GM19023 (cell line): Measurements from ENCODE around the gene GPC6.
"Not testable (repeated sequence)": the region's sequence is repeated elsewhere in the genome, so short reads cannot be mapped to it uniquely, and the experiment has no call there.

Experiments
- ATAC-seq: cut with Tn5 transposase; IDR thresholded peaks from one replicate; pipeline ENCODE4 v1.9.1; 2021; ENCODE audit warnings: mild to moderate bottlenecking, moderate library complexity; ENCODE audit not compliant: unreplicated experiment

Gene GPC6

GRCh38 chr13:93318534-93319254 is 92.1 kb downstream of the GPC6 start:
- ATAC-seq = no peak

- no peak for ATAC-seq
Observed at GRCh38 chr13:93320942-93321341, 94.3 kb downstream of the GPC6 start.

GRCh38 chr13:93323880-93324279 is 97.3 kb downstream of the GPC6 start:
- not testable (repeated sequence) for ATAC-seq

GRCh38 chr13:93325303-93326233 is 99.0 kb downstream of the GPC6 start:
- ATAC-seq = no peak

- ATAC-seq = no peak
Observed at GRCh38 chr13:93326234-93326811, 99.7 kb downstream of the GPC6 start.

GRCh38 chr13:93328943-93329342 is 102.3 kb downstream of the GPC6 start:
- ATAC-seq = no peak

- no peak for ATAC-seq
Observed at GRCh38 chr13:93336728-93337127, 110.1 kb downstream of the GPC6 start.

- no peak for ATAC-seq
Observed at GRCh38 chr13:93338030-93338429, 111.4 kb downstream of the GPC6 start.

- no peak for ATAC-seq
Observed at GRCh38 chr13:93338906-93339305, 112.3 kb downstream of the GPC6 start.

- ATAC-seq = no peak
Observed at GRCh38 chr13:93339550-93339949, 112.9 kb downstream of the GPC6 start.

- ATAC-seq = no peak
Observed at GRCh38 chr13:93341517-93341916, 114.9 kb downstream of the GPC6 start.

- no peak for ATAC-seq
Observed at GRCh38 chr13:93343097-93343496, 116.5 kb downstream of the GPC6 start.

GRCh38 chr13:93344048-93344705 is 117.6 kb downstream of the GPC6 start:
- no peak for ATAC-seq

GRCh38 chr13:93345024-93345423 is 118.4 kb downstream of the GPC6 start:
- no peak for ATAC-seq

- no peak for ATAC-seq
Observed at GRCh38 chr13:93345770-93346169, 119.2 kb downstream of the GPC6 start.

- no peak for ATAC-seq
Observed at GRCh38 chr13:93352616-93353015, 126.0 kb downstream of the GPC6 start.

- ATAC-seq = no peak
Observed at GRCh38 chr13:93355094-93355493, 128.5 kb downstream of the GPC6 start.

GRCh38 chr13:93356469-93356868 is 129.9 kb downstream of the GPC6 start:
- no peak for ATAC-seq

- ATAC-seq = no peak
Observed at GRCh38 chr13:93360021-93360420, 133.4 kb downstream of the GPC6 start.

GRCh38 chr13:93361703-93362102 is 135.1 kb downstream of the GPC6 start:
- no peak for ATAC-seq

GRCh38 chr13:93364166-93364565 is 137.6 kb downstream of the GPC6 start:
- ATAC-seq = no peak
